Astrocyte of the spinal cord (primary cell): ENCODE data around the gene PCBP4.

Experiments
- DNase-seq: peaks from one replicate; pipeline ENCODE4 v3.0.0; 2011; ENCODE audit warnings: low read depth, low spot score
- H3K4me3 ChIP-seq: 2 replicates; pipeline ENCODE4 v1.5.1; 2011; ENCODE audit warnings: low read depth, mild to moderate bottlenecking, low read length, moderate library complexity
- CTCF ChIP-seq: IDR thresholded peaks from 2 replicates; pipeline ENCODE4 v1.5.1; 2012; ENCODE audit warnings: low read depth, mild to moderate bottlenecking, low read length, inconsistent platforms
- in situ Hi-C: cut with HindIII; loops from 2 replicates; pipeline ENCODE4 v1.10.0; 2017; ENCODE audit warnings: low sequenced_read_pairs

The PCBP4 gene

GRCh38 chr3:51986010-51986947 lies 19.0 kb upstream of the PCBP4 start:
- TF ChIP-seq CTCF: no peak
- no peak overlapping the region for H3K4me3 ChIP-seq
- no peak for DNase-seq
- in situ Hi-C loops: no loop called here

GRCh38 chr3:51985063-51985462 lies 17.8 kb upstream of the PCBP4 start:
- in situ Hi-C loops: no loop called here
- TF ChIP-seq CTCF: no peak
- DNase-seq: no peak
- H3K4me3 ChIP-seq: no peak overlapping the region

GRCh38 chr3:51984269-51984647 lies 17.0 kb upstream of the PCBP4 start:
- H3K4me3 ChIP-seq: no peak overlapping the region

GRCh38 chr3:51983578-51984268 lies 16.5 kb upstream of the PCBP4 start:
- TF ChIP-seq CTCF: no peak
- no peak for DNase-seq
- in situ Hi-C loops: no loop called here
- H3K4me3 ChIP-seq: peak overlapping the region; percentile 65

More at GRCh38 chr3:51984269-51984647, 17.0 kb upstream of the PCBP4 start:
- in situ Hi-C loops: no loop called here
- TF ChIP-seq CTCF: no peak
- DNase-seq: no peak

- TF ChIP-seq CTCF: no peak
- peak within 1 kb of the TSS; percentile 65 for H3K4me3 ChIP-seq
- in situ Hi-C loops: no loop called here
- peak; percentile 86 for DNase-seq
Measured at GRCh38 chr3:51982838-51983577, 15.8 kb upstream of the PCBP4 start, which contains the start of gene ACY1. Gene ACY1, plus strand, starts transcription at chr3:51983535. Its CDS starts 530 bp downstream, at chr3:51984065.

- peak; percentile 49 for TF ChIP-seq CTCF
- DNase-seq: no peak
- H3K4me3 ChIP-seq: peak overlapping the region; percentile 65
- in situ Hi-C loops: no loop called here
Measured at GRCh38 chr3:51982352-51982837, 15.1 kb upstream of the PCBP4 start.
